Suppressor macrophage treated with lipopolysaccharide for 1 hour (primary cell): Measurements from ENCODE around the gene AACS.
A peak's percentile ranks its signal among the peaks of the same experiment; 100 is the strongest.
"Not testable (repeated sequence)": the region's sequence is repeated elsewhere in the genome, so short reads cannot be mapped to it uniquely, and the experiment has no call there.

Source experiments
- DNase-seq, 3 donors: peaks; one replicate each; pipeline ENCODE4 v3.0.0-alpha.2; 2020 to 2022

AACS gene

GRCh38 chr12:125128439-125129178 is 63.4 kb downstream of the AACS start:
- no peak for DNase-seq

- DNase-seq = no peak
Observed at GRCh38 chr12:125129179-125129571, 63.9 kb downstream of the AACS start.

GRCh38 chr12:125129591-125130255 is 64.5 kb downstream of the AACS start:
- DNase-seq = no peak

- no peak for DNase-seq
Observed at GRCh38 chr12:125131958-125132357, 66.7 kb downstream of the AACS start.

- no peak for DNase-seq
Observed at GRCh38 chr12:125132698-125133400, 67.6 kb downstream of the AACS start.

GRCh38 chr12:125133616-125134015 is 68.4 kb downstream of the AACS start:
- DNase-seq = no peak

GRCh38 chr12:125134576-125134975 is 69.3 kb downstream of the AACS start:
- DNase-seq = no peak

- DNase-seq = no peak
Observed at GRCh38 chr12:125135906-125136305, 70.7 kb downstream of the AACS start.

- no peak for DNase-seq
Observed at GRCh38 chr12:125136702-125137101, 71.5 kb downstream of the AACS start.

GRCh38 chr12:125137766-125138344 is 72.6 kb downstream of the AACS start:
- DNase-seq = no peak

- peak; percentile 11 to 33 (median 15) for DNase-seq
Observed at GRCh38 chr12:125140279-125141209, 75.3 kb downstream of the AACS start.

- not testable (repeated sequence) for DNase-seq
Observed at GRCh38 chr12:125141210-125141573, 76.0 kb downstream of the AACS start.

- DNase-seq = no peak
Observed at GRCh38 chr12:125142601-125143000, 77.4 kb downstream of the AACS start.

- no peak for DNase-seq
Observed at GRCh38 chr12:125143491-125143890, 78.3 kb downstream of the AACS start.

- DNase-seq = no peak
Observed at GRCh38 chr12:125145196-125145595, 80.0 kb downstream of the AACS start.

- no peak for DNase-seq
Observed at GRCh38 chr12:125148316-125148715, 83.1 kb downstream of the AACS start.

GRCh38 chr12:125149160-125150108 is 84.2 kb downstream of the AACS start:
- DNase-seq = no peak

- no peak for DNase-seq
Observed at GRCh38 chr12:125151284-125151683, 86.0 kb downstream of the AACS start.

GRCh38 chr12:125152463-125152862 is 87.2 kb downstream of the AACS start:
- no peak for DNase-seq

- no peak for DNase-seq
Observed at GRCh38 chr12:125155366-125155765, 90.1 kb downstream of the AACS start.

GRCh38 chr12:125157177-125157576 is 91.9 kb downstream of the AACS start:
- no peak for DNase-seq
